AG08395 (cell line): ENCODE data around the gene ZDHHC12.

Source experiments
- DNase-seq: peaks from one replicate; pipeline ENCODE4 v3.0.0; 2012; ENCODE audit warnings: mixed read lengths, low spot score

ZDHHC12 gene, protein sequence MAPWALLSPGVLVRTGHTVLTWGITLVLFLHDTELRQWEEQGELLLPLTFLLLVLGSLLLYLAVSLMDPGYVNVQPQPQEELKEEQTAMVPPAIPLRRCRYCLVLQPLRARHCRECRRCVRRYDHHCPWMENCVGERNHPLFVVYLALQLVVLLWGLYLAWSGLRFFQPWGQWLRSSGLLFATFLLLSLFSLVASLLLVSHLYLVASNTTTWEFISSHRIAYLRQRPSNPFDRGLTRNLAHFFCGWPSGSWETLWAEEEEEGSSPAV

DNA sequence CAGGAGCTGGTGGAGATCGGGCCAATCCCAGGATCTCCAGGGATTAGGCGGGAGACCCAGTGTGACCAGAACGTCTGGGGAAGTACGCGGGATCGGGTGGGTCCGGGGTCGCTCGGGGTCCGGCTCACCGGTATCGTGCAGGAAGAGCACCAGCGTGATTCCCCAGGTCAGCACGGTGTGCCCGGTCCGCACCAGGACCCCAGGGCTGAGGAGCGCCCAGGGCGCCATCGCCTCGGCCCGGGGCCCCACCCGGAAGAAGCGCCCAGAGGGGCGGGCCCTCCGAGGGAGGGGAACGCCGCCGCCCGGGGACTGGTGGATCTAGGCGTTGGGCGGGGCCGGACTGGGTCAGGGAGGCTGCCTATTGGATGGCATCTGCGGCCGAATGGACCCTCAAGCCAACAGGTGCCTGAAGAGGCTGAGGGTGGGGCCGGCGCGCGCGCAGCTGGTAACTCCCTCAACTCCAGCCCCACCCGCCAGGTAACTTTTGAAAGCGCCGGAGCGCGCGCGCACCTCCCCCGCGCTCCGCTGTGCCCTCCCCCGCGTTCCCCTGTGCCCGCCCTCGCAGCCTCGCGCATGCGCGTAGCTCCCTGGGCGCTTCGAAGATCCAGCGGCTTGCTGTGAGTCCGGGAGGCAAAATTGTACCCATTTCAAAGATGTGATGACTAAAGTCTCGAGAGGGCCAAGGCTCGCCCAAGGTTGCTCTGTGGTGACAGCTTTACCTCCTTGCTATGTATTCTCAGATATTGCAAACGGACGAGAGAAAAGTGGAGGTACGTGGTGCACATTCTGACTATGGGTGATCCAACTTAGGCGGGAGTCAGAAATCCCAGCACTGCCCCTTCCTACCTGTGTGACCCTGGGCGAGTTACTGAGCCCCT is at the start of gene ZDHHC12:
Gene ZDHHC12 (minus strand): TSS at position 262 of the 878 bp plus-strand sequence. CDS start 34 bp downstream, at position 228.
- peak; percentile 99 for DNase-seq

DNA sequence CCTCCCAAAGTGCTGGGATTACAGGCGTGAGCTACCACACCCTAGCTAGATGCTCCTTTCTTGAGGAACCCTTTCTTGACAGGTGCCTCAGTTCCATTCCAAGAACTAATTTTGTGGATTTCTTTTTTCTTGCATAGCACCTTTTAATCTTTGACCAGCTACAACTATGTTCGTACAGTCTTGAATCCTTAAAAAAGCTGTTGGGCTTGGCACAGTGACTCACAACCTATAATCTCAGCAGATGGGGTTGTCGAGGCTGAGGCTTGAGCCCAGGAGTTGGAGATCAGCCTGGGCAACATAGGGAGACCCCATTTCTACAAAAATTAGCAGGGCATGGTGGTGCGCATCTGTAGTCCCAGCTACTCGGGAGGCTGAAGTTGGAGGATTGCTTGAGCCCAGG is 49.1 kb upstream of the ZDHHC12 start:
- DNase-seq = no peak

DNA sequence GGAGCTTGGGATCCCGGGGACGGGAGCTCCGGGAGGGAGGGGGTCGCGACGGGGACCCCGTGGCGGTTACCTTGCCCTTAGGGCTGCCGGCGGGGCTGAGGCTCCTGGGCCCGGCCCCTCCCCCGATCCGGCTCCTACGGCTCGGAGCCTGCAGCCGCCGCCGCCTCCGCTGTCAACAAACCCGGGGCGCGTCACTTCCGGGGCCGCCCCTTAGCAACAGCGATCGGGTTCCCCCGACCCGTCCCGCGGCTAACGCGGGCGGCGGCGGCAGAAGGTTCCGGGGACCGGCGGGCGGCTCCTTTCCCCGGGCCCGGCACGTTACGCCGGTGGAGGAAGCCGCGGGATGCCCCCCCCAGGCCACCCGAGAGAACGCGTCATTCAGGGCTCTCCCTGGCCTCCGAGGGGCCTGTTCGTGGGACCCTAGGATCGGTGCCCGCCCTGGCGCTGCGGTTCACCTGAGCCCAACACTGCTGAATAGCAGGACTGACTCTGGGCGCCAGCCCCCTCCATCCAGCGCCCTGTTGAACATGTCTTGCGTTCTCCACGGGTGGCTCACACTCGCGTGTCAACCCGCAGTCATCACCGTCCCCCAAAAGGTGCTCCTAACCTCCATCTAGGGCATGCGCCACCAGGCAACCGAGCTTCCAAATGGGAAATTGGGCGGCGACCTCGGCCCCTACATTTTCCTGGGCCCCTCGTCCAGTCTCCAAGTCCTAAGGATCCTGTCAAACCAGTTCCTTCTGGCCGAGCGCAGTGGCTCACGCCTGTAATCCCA is 48.0 kb upstream of the ZDHHC12 start, which contains the start of gene ZER1:
Gene ZER1 (minus strand): TSS at position 183 of the 775 bp plus-strand sequence. CDS start 16,362 bp downstream, outside the sequence.
- peak; percentile 98 for DNase-seq

DNA sequence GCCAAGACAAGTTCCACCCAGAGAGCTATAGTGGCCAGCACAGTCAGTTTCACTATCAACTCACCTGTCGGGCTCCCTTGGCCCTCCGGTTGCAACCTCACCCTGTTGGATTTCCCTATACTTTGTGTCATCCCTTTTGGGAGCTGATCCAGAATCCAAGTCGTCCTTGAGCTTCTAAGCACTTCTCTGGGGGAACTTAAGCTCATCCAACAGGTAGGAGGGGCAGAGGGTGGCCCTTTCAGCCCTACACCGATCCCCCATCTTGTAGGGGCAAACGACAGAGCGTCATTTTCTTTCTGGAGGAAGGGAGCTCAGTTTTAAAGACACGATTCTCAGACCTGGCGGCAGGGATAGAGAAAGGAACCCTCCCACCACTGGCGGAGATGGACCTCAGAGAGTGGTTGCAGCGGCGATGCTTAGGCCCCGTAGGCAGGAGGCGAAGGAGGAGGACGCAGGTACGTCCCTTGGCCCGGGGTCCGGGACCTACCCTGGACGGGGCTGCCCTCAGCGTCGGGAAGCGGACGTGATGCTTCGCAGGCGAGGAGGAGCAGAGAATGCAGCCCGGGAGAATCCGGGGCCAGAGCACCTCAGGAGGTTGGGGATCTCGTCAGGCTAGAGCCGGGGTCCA is 47.3 kb upstream of the ZDHHC12 start:
- DNase-seq = no peak

DNA sequence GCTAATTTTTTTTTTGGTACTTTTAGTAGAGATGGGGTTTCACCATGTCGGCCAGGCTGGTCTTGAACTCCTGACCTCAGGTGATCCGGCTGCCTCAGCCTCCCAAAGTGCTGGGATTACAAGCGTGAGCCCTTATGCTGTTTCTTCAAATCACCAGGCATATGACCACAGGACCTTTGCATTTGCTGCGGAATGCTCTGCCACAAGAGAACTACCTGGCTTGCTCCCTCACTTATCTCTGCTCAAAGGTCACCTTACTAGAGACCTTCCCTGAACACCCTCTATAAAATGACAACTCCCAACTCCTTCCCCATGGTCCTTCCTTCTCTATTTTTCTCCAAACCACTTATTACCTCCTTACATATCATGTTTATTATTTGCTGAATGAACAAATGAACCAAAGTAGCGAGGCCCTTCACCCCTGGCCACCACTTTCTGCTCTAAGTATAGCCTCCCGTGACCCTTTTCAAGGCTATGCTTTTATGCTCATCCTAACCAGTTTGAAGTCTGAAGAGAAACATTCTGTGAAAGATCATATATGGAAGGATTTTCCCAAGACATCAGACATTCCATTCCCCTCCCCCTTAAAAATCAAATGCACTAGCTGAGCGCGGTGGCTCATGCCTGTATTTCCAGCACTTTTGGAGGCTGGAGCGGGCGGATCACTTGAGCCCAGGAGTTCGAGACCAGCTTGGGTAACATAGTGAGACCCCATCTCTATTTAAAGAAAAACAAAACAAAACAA is 46.5 kb upstream of the ZDHHC12 start:
- no peak for DNase-seq

DNA sequence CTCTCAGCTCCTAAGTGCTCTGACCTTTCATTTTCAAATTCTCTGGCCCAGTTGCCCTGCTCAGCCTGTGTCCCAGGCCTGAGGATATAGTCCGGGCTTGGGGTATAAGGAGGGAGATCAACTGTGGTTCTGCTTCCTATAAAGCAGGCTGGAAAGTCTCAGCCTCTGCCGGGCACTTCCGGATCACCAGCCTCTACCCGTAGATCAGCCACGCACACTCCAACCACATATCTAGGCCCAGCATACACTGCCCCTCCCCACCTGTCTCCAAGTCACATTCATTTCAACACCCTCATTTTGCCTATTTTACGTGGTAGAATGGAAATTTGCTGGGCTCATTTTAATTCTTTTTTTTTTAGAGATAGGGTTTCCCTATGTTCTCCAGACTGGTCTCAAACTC is 44.7 kb upstream of the ZDHHC12 start:
- DNase-seq = no peak

DNA sequence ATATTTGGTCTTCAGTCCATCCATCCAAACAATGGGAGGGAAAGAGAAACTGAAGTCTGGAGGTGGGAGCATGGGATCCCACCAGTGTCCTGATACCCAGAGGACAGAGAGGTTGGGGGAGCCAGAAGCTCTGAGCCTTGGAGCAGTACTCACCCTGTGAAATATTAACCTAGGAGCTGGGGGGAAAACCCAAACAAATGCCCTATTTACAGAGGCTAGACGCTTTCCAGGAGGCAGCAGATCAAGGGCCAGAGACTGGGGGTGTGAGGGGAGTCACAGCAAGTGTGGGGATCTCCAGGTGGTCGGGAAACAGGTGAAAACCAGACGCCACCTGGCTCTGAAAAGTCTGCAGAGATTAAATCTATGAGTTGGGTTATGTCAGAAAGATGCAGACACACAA is 41.6 kb upstream of the ZDHHC12 start:
- DNase-seq = no peak

DNA sequence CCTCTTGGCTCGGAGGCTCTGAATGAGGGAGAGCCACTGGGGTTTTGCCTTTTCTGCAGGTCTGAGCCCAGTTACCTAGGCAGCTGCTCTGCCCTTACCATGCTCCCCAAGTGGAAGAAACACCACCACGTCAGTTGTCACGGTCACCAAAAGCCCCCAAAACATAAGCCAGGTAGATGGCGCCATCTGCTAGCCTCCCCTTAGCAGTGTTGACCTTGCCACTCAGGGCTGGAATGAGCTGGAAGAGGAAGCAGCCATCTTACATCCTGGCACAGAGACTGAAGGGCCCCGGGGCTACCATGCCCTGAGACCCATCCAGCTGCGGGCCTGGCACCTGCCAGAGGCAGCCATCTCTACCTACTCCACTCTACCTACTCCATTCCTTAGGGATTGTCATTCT is 40.4 kb upstream of the ZDHHC12 start:
- DNase-seq = no peak

DNA sequence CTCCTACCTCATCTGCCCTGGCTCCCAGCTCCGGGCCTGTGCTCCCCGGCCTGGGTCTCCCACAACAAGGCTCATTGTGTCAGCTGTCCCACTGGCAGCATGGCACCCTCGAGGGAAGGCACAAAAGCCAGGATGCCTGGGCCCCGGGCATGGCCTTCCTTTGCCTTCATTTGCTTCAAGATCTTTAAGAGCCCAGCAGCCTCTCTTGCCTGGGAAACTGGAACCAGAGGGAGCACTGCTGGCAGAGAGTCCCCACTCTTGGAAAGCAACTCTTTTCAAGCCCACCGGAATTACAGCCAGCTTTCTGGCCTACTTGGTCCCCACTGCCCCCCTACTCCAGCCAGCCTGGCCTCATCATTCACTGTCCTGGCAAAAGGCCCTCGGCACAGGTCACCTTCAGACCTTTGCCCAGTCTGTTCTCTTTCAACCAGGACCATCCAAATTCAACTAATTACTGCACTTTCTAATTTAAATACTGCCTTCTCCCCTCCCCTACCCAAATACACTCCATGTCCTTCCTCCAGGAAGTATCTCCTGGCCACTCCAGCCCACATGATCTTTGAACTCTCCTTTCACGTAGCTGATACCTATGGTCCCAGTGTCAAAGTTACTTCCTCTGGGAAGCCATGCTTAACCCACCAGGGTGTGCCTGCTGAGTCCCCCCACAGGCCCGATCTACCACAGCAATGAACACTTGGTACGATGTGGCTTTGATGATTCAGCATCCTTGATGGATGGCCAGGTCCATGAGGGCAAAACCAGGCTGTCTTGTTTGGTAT is 38.9 kb upstream of the ZDHHC12 start:
- DNase-seq = no peak

DNA sequence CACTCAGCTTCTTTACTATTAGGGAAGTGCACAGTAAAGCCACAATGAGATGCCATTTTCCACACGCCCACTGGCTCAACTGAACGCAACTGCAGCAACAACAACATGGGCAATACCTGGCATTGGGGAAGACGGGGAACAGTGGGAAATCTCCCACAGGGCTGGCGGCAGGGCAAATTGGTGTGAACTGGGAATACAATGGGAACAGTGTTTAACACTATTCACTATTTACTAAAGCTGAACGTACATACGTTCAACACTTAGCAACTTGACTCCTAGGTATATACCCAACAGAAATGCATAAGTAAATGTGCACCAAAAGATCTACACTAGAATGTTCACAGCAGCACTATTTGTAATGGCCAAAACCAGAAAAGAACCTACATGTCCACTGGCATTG is 33.7 kb upstream of the ZDHHC12 start:
- DNase-seq = no peak

DNA sequence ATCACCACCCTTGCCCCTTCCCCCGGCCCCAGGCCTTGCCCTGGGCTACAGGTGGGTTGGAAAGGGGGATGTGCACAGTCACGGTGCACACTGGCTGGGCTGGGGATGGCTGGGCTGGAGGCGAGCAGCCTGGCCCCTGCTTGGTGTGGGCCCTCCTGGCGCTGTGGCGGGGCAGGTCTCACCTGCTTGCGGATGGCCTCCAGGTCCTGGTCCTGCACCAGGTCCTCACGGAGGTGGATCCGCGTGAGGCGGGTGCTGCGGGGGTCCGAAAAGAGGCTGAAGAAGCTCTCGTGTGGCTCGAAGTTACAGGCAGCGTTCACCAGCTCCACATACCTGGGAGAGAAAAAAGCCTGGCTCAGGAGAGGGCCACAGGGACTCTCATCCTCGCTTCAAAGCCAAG is 29.7 kb upstream of the ZDHHC12 start:
- DNase-seq = no peak

DNA sequence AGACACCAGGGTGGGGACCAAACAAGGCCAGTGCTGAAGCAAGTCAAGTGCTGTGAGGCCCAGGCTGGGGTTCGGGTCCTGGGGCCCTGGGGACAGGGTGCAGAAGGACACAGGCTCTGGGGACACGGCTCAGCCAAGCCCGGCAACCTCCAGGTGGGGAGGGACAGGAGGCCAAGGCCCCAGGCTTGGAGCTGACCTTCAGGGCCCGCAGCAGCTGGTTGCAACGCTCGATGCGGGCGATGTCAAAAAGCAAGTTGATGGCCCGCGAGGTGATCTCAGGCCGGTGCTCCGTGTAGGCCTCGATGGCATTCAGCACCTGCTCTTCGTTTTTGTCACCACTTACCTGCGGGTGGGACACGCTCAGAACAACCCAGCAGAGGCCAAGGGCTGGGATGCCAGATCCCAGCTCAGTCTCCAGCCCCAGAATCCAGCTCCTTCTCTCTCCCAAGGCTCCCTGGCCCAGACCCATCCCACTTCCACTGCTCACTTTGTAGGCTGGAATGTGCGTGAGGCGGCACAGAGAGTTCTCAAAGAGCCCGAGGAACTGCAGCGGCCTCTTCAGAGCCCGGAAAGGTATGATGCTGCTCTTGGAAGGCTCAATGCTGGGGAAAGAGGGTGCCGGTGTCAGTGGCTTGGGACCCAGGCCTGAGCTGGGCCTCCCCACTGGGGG is 27.1 kb upstream of the ZDHHC12 start:
- no peak for DNase-seq

DNA sequence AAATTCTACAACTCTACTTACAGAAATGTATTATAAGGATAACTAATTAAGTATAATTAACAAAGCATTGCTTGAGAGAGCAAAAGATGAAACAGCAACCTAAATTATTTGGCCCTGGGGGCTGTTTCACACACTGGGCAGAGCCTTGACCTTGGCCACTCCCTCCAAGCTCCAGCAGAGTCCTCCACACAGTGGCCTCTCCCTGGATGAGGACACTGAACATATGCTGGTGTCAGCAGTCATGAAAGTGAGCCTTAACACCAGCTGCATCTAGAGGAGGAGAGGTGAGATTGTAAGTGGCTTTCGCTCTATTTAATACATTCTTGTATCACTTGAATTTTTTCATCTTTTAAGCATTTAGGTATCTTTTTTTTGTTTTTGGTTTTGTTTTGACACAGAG is 23.3 kb upstream of the ZDHHC12 start:
- DNase-seq = no peak

DNA sequence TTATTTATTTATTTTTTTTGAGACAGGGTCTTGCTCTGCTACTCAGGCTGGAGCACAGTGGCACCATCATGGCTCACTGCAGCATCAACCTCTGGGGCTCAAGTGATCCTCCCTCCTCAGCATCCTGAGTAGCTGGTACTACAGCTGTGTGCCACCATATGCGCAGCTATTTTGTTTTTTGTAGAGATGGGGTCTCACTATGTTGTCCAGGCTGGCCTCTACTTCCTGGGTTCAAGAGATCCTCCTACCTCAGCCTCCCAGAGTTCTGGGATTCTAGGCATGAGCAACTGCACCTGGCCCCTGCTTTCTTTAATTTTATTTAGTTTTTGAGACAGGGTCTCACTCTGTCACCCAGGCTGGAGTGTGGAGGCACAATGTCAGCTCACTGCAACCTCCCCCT is 19.5 kb upstream of the ZDHHC12 start:
- DNase-seq = no peak

DNA sequence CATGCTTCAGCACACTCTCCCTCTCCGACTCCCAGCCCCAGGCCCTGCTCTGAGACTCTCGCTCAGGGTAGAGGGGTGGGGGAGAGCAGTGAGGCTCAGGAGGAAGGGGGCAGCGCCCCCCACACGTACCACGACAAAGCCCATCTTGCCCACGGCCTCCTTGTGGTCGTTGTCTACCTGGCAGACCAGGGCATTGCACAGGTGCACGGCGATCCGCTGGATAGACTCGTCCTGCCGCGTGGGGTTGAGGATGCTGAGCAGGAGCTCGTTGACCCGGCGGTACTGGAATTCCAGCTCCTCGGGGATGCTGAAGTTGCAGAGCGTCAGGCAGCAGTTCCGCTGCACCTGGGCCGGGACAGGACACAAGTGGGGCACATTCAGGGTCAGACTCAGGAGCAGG is 18.5 kb upstream of the ZDHHC12 start:
- DNase-seq = no peak

DNA sequence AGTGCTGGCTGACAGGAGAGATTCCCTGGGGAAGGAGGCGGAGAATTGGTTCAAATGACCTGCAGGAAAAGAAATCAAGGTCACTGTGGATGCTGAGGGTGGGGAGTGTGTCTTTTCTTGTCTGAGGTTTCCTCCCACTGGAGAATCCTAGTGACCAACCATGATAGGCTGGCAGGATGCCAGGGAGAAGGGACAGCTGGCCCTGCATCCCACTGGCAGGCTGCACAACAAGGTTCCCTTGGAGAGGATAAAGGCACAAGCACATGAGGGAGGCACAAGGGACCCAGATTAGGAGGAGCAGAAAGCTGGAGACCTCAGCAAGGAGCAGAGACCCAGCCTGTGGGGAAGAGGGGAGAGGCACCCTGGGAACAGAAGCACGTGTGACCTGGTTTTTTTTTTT is 11.4 kb upstream of the ZDHHC12 start:
- DNase-seq = no peak

DNA sequence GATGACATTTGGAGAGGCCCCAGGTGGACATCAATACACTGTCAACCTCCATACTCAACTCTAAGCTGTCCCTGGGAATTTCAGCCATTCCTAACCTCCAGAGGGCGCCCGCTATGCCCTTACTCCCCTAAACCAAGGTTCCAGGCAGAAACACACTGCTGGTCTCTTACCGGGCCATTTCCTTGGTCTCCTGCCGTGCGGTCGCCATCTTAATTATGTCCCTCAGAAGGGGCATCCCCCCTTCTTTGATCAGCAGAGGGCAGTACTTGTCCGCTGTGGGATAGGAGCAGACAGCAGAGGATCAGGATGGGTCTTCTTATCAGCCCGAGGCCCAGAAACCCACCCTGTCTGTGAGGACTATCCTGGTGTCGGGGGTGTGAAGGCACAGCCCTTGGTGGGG is 9.3 kb upstream of the ZDHHC12 start:
- peak; percentile 67 for DNase-seq

DNA sequence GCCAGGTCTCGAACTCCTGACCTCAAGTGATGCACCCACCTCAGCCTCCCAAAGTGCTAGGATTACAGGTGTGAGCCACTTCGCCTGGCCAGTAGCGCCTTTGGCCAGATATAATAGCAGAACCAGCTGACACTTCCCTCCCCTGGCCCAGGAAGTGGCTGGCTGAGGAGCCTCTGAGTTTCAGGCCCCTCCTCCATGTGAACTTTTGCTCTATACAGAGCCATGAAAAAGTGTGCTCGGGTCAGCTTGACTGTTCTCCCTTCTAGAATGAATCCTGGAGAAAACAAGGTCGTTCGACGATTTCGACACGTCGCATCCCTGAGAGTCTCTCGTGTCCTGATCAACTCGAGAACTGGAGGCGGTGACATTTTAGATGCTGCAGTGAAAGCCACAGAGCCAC is 8.6 kb upstream of the ZDHHC12 start:
- no peak for DNase-seq

DNA sequence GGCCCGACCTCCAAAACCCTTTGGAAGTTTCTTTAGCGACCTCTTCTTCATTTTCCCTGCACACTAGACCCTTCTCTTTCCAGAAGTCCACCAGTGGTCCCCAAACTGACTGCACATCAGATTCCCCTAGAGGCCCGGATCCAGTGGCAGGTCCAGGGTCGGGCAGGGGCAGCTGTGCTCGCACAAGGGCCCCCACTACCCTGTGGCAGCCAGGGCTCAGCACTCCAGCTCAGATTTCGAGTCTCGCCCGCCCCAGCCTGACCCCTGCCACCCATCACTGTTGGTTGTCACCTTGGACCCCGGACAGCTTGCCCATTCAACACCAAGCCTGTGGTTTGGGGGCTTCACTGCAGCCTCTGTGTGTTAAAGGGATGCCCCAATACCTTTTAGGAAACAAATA is 7.8 kb upstream of the ZDHHC12 start:
- no peak for DNase-seq

DNA sequence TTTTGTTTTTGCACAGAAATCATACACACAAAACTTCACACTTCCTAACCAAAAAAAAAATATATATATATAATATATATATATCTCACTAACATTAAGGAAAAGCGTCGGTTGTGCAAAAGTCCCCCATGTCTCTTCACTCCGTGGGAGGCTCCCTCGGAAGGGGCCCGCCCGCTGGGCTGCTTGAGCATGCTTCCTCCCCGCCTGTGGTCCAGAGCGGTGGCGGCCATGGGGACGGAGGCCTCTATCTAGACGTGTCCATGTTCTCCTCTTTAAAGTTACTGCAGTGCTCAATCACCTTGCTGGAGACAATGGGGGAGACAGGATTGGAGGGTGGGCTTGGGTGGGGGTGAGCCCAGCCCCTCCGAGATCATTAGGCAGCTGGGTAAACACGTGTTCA is 7.2 kb upstream of the ZDHHC12 start:
- DNase-seq = no peak
